SK-N-DZ (cell line): Measurements from ENCODE around the gene SGK1.
"Not testable (repeated sequence)": the region's sequence is repeated elsewhere in the genome, so short reads cannot be mapped to it uniquely, and the experiment has no call there.

Experiments
- DNase-seq: peaks from one replicate; pipeline ENCODE4 v3.0.0-alpha.2; 2015; ENCODE audit warnings: low spot score

SGK1 gene

DNA sequence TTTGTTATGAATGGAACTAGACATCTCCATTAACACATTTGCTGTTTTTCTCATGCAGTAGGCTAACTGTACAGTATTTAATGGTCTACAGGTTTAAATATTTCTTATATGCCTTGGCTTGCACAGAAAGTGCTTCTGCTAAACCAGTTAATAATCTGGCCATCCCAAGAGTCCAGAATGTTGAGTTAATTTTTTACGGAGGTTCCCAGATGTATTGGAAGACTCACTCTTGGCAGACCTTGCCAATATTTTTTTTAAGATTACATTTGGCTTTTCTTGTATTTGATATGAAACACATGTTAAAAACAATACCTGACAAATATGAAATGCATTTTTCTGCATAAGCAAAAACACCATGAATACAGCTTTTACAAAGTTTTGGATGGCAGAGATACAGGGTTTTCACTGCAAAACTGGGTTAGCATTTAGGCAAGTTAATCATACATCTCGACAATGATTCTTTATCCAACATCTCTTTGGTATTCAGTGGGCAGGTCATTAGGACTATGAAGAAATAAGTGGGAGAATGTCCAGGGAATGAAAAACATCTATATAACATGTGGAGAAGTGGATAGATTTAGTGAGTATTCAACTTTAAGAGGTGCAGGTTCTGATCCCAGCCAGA lies 94.0 kb downstream of the SGK1 start:
- no peak for DNase-seq

DNA sequence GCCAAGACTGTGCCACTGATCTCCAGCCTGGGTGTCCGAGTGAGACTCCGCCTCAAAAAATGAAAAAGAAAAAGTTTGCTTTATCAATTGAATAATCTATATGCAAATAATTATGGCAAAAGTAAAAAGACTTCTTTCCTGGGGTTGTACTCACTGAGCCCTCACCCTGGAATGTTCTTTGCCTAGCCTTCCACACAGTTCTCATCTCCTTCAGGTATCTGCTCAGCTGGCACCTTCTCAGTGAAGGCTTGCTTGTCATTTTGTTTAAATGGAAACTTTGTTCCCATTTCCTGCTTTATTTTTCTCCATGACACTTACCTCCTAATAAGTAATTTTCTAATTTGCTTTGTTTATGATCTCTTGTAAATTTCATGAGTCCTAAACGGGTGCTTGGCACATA lies 96.7 kb downstream of the SGK1 start:
- no peak for DNase-seq

DNA sequence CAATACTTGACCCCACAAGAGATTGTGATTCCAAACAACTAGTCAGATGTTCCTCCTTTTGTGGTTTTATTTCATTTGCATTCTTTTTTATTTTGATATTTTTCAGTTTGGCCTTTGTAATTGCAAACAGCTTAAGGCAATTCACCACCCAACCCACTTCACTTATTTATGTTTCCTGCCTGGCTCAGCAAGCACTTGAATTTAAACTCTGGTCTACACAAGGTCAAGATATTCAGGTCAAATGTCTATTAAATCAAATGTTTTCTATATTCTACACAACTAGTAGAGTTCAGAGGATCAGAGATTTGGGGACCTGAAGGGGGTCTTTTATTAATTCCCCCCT lies 100.1 kb downstream of the SGK1 start:
- DNase-seq: no peak

DNA sequence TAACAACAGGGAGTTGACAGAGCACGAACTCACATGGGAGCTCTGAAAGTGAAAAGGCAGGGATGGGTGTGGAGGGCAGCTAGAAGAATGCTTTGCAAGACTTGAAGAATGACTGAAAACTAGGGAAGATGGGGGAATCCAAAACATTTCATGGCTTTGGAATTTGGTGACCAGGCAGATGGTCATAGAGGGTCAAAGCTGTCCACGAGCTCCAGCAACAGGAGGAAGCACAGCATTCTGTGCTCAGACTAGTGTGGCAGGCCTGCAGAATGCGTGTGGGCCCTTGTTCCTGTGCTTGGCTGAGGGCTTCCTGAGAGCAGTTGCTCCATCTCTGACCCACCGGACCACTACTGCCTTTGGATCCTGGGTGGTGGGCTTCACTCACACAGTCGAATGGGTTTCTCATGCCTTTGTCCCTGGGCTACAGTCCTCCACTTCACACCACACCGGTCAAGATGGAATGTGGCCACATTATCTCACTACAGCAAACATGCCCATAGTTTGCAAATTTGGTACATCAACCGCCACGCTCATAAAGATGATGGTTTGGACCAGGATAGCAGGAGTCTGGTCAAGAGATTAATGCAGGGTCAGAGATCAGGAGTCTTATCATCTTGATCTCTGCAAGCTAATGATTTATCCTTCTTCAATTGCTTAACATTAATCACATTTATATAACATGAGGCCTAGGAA lies 100.7 kb downstream of the SGK1 start:
- no peak for DNase-seq

DNA sequence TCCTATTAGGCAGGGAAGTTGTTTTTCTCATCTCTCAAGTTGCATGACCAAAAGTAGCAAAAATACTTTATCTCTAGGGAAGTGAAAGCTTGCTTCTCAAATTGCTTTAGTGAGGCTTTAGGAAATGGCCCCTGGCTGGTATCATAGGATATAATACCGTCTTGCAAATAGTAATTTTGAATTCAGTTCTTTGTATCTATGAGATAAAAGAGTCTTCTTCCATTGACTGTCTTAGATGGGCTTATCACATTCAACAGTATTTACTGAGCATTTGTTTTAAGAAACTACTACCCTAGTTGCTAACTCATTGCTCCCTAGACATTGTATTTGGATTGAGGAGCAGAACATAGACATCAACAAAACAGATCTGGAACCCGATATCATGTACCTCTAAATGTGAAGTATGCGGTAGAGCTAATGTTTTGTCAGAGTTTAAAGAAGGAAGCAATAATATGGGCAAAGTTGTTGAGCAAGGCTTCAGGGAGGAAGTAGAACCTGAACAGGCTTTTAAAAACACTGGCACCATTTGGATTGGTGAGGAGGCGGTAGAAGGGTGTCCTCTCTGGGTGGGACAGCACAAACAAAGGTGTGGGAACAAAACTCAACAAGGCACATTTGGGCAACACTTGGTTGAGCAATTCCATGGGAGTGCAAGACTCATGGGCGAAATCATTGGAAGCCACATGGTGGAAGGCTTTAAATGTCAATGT lies 101.5 kb downstream of the SGK1 start:
- no peak for DNase-seq

DNA sequence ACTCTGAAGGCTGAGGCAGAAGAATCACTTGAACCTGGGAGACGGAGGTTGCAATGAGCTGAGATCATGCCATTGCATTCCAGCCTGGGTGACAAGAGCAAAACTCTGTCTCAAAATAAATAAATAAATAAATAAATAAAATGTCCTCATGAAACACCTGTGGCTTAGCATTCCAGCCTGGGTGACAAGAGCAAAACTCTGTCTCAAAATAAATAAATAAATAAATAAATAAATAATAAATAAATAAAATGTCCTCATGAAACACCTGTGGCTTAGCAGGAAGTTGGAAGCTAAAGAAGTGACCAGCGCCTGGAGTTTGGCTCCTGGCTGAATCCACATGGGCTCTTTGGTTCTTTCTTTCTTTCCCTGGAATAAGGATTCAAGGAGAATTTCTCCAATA lies 104.5 kb downstream of the SGK1 start:
- not testable (repeated sequence) for DNase-seq

DNA sequence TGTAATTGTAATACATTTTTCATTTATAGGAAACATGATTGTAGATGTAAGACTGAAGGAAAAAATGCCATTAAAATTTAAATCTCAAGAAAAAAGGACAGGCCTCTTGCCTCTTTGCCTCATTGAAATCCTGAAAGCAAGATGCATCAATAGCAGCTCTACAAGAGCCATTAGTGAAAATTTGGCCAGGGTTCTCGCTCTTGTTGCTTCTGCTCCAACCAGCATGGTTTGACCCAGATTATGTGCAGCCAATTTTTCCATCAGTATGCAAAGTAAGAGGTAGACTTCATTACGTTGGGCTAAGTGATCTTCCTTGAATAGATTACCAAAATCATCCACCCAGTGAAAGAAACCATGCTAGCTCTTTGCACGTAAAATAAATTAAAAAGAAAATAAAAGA lies 106.6 kb downstream of the SGK1 start:
- DNase-seq: no peak

DNA sequence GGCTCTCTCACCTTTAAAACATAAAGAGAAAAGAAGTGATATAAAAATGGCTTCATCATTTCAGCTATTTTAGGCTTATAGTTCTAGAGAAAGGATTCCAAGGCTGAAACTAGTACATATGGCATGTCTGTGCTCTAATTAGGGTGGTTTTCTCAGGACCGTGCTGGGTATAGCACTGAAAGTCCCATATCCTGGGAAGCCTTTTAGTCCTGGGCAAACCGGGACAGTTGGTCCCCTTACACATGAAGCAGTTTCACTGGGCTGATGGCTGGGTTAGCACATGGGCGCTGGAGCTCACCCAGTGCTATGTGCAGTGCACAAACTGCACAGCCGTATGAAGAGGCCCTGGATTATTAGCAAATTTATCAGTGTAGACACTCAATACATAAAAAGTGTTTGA lies 110.5 kb downstream of the SGK1 start:
- no peak for DNase-seq

DNA sequence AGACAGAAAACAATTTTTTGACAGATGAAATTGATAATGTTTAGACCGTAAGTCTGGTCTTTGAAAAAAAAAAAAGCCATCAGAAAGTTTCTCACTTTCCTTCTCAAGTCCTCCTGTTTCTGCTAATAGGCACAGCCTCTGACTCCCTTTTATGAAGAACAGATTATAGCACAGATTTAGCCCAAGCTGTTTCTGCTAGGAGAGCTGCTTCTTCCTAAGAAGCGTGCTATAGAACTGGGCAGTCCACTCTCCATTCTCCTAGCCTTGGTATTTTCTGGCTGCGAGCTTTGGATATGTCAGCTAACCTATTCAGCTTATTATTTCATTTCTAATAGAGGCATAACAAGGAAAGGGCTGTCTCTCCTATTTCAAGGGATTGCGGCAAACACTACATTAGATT lies 112.5 kb downstream of the SGK1 start:
- no peak for DNase-seq

DNA sequence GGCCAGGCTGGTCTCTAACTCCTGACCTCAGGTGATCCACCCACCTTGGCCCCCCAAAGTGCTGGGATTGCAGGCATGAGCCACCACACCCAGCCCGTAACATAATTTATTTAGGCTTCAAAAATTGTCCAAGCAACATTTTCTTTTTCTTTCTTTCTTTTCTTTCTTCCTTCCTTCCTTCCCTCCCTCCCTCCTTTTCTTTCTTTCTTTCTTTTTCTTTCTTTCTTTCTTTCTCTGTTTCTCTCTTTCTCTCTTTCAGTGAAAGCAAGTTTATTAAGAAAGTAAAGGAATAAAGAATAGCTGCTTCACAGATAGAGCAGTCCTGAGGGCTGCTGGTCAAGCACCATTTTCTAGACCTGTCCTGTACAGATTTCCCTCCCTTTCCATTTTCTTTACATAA lies 113.2 kb downstream of the SGK1 start:
- not testable (repeated sequence) for DNase-seq

DNA sequence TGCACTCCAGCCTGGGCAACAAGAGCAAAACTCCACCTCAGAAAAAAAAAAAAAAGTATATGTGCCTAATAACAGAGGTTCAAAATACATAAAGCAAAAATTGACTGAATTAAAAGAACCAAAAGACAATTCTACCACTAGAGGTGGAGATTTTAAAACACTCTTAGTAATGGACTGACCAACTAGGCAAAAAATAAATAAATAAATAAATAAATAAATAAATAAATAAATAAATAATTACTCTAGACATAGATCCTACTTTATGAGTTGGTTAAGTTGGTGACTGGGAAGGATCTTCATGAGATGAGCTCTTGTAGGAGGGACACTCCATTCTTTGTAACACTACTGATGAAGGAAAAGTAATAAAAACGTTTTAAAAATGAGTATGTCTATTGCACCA lies 113.9 kb downstream of the SGK1 start:
- DNase-seq: no peak

DNA sequence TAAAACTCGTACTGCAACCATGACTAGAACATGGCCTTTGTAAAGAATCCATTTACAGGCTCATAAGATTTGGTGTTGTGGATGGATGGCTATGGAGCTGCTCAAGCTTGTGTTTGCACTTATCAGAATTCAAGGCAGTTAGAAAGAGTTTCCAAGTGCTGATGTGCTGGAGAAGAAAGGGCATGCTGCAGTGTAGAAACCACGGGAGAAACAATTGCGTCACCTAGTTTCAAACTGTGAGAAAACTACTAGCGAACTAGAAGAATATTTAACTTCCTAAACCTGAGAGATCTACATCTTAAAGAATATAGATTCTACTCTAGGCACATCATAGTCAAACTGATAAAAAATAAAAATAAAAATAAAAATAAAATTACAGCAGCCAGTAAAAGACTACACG lies 116.2 kb downstream of the SGK1 start:
- no peak for DNase-seq

DNA sequence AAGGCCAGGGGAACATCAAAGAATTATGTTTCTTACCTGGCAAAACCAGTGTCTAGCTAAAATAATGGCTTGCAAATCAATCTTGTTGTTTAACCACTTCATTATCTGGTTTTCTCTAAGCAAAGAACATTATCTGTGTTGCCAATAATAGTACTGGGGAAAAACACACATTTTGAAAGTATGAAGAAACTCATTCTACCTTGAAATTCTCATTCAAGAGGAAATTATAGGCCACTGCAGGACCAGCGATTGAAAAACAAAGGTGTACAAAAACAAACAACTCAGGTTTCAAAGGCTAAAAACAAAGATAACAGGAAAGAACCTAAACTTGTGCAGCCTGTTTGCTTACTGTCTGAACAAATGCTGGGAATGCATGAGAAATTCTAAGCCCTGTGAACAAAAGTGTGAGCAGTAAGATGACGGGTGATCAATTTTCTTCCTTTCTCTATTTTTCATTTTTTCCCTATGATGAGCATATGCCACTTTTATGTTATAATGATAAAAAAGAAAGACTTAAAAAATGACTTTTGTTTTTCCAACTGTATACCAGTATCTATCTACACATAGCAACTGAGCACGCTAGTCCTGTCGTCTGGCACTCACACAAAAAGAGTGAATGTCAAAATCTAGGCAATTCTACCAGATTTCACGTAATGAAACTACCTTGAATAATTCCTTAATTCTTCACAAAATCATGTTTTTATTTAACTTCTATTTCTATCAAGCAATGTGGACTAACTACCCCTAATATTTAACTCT lies 117.9 kb downstream of the SGK1 start:
- no peak for DNase-seq

DNA sequence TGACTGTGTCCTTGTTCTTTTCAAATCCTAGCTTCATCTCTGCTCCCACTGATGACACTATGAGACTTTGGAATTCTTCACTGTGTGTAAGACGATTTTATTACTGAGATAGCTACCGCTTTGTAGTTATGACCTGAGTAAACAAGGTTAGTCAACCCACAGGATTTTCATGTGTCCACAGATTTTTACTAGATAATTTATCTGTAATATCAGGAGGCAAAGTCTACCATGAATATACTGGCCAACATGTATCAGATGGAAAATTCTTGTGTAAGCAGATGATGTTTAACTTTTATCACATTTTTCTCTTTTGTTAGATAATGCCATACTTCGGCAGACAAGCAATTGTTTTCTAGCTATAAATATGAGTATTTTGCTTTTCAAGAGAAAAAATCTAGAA lies 119.8 kb downstream of the SGK1 start:
- DNase-seq: no peak

DNA sequence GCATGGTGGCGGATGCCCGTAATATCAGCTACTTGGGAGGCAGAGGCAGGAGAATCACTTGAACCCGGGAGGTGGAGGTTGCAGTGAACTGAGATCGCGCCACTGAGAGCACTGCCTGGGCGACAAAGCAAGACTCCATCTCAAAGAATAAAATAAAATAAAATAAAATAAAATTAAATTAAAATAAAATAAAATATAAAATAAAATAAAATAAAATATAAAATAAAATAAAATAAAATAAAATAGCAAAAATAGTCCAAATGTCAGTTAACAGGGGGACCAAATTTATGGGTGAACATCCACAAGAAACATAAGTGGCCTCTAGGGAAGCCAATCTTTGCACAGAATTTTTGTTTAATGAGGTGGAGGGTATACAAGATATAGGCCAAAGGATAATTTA lies 120.2 kb downstream of the SGK1 start:
- not testable (repeated sequence) for DNase-seq

DNA sequence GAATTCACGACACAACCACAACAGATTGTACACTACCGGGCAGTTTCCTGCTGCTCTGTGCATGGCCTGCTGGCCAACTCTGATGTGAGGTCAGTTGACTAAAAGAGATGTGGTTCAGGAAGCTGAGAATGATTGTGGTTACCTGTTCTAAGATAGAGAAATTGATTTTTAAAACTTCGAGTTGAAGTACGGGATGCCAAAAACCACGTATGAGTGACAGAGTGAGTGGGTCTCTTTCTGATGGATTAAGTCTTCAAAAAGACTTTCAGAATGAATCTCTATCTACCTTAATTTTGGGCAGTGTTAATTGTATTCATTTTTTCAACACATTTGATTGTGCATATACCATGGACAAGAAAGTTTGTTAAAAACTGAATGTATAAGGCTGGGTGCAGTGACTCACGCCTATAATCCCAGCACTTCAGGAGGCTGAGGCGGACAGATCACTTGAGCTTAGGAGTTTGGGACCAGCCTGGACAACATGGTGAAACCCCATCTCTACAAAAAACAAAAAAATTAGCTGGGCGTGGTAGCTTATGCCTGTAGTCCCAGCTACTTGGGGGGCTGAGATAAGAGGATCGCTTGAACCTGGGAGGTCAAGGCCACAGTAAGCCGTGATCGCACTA lies 121.2 kb downstream of the SGK1 start:
- DNase-seq: no peak

DNA sequence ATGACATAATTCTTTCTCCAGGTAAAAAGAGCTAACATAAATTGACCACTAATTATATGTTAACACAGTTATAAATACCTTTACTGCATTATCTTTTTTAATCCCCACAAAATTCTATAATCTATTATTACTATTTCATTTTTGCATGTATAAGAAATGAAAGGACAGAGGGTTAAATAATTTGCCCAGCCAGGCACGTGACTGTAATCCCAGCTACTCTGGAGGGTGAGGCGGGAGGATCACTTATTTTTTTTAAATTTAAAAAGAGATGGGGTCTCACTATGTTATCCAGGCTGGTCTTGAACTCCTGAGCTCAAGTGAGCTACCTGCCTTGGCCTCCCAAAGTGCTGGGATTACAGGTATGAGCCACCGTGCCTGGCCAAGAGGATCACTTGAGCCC lies 121.9 kb downstream of the SGK1 start:
- no peak for DNase-seq

DNA sequence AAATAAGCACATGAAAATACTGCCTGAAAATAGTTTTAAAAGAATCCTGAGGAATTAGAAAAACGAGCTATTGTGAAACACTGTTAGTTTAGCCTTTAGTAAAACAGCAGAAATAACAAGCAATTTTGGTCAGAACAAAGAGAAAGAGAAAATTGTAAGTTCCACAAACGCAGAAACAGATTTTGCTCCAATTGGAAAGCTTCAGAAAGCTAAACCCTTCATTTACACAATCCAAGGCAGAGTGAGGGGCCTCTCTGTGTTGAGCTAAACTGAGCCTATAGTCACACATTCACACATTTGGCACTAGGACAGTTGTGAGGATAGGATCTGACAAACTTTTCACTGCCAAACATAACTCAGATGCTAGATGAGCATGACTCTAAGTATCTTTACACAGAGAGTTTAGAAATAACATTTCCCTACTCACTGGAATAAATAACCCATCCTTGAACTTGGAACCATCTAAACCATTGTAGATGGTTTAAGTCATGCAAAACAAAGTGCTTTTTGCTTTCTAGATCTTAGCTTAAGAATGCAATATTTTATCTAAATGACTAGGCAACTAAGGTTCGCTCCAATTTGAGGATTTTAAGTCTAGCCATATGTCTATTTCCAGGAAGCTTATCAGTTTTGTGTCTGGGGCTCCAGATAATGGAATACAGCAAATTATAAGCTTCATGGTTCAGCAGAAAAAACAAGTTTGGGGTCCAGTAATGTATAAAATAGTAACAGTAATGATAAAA lies 122.6 kb downstream of the SGK1 start:
- DNase-seq: no peak

DNA sequence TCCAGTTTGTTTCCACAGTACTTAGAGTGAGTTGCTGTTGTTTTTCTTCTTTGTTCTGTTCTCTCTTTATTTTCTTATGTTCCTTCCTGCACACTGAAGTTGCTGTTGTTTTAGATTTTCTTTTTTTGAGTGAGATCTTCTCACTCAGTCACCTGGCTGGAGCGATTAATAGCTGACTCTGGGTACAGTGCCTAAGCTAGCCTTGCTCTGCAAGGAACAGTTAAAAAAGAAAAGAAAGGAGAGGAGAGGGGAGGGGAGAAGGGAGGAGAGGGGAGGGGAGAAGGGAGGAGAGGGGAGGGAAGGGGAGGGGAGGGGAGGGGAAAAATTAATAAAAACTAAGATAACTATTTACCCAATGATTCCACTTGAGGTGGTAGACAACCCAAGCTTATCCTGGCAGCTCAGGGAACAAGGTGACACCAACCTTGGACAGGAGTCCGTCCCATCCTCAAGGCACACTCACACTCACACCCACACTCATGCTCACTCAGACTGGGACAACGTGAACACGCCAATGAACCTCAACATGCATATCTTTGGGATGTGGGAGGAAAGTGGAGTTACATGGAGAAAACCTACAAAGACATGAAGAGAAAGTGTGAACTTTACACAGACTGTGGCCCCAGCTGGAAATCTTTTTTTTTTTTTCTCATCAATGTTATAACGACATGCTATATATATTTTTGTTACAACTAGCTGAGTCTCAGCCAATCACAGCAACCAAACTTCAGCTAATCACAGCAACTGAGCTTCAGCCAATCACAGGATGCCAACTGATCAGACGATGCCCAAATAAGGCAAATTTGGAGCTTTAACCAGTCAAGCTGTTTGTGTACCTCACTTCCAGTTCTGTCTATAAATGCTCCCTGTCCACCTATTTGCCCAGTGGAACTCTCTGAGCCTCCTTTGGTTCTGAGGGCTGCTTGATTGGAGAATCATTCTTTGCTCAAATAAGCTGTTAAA lies 124.1 kb downstream of the SGK1 start:
- no peak for DNase-seq

DNA sequence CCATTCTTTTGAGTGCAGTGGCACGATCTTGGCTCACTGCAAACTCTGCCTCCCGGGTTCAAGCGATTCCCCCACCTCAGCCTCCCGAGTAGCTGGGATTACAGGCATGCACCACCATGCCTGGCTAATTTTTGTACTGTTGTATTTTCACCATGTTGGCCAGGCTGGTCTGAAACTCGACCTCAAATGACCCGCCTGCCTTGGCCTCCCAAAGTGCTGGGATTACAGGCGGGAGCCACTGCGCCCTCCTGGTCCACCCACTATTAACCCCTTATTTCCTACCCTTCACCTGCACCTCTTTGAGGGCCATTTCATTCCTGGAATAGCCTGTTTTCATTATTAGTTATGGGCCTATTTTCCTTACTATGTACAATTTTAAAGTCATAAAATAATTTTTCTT lies 125.3 kb downstream of the SGK1 start:
- DNase-seq: not testable (repeated sequence)
